Measurements from ENCODE around the gene PIK3R6.

The PIK3R6 gene

GRCh38 chr17:8755590-8756255 is 111.8 kb downstream of the PIK3R6 start:
- no peak for TF ChIP-seq CTCF (conservative IDR thresholded peaks at IDR 0.05; ENCODE audit: control insufficient read depth, insufficient read depth, low read depth, low read length)
- DNase-seq (ENCODE audit: low read depth), result no peak

GRCh38 chr17:8754890-8755289 is 112.6 kb downstream of the PIK3R6 start:
- no peak for TF ChIP-seq CTCF (conservative IDR thresholded peaks at IDR 0.05; ENCODE audit: control insufficient read depth, insufficient read depth, low read depth, low read length)

More at GRCh38 chr17:8755590-8756255, 111.8 kb downstream of the PIK3R6 start:
- no peak overlapping the region for H3K4me3 ChIP-seq (ENCODE audit: control insufficient read depth, low read depth, low read length)

GRCh38 chr17:8753976-8754440 is 113.5 kb downstream of the PIK3R6 start:
- no peak overlapping the region for H3K4me3 ChIP-seq (ENCODE audit: control insufficient read depth, low read depth, low read length)
- TF ChIP-seq CTCF (conservative IDR thresholded peaks at IDR 0.05; ENCODE audit: control insufficient read depth, insufficient read depth, low read depth, low read length), result peak; percentile 55
- DNase-seq (ENCODE audit: low read depth), result peak; percentile 42

More at GRCh38 chr17:8754890-8755289, 112.6 kb downstream of the PIK3R6 start:
- no peak overlapping the region for H3K4me3 ChIP-seq (ENCODE audit: control insufficient read depth, low read depth, low read length)
- DNase-seq (ENCODE audit: low read depth), result no peak

- H3K4me3 ChIP-seq (ENCODE audit: control insufficient read depth, low read depth, low read length), result no peak overlapping the region
- TF ChIP-seq CTCF (conservative IDR thresholded peaks at IDR 0.05; ENCODE audit: control insufficient read depth, insufficient read depth, low read depth, low read length), result no peak
- no peak for DNase-seq (ENCODE audit: low read depth)
Measured at GRCh38 chr17:8753136-8753975, 114.1 kb downstream of the PIK3R6 start.
